HL-60 (cell line): ENCODE results near the gene RGMA.

ENCODE experiments used
- POLR2AphosphoS5 ChIP-seq: IDR thresholded peaks from 2 replicates; pipeline ENCODE4 v1.6.1; 2012; ENCODE audit warnings: low read depth
- REST ChIP-seq: IDR thresholded peaks from 2 replicates; pipeline ENCODE4 v1.6.1; 2012; ENCODE audit warnings: low read depth; ENCODE audit not compliant: insufficient replicate concordance
- SPI1 ChIP-seq: IDR thresholded peaks from 2 replicates; pipeline ENCODE4 v1.6.1; 2012; ENCODE audit warnings: low read depth, mild to moderate bottlenecking, borderline replicate concordance
- TF ChIP-seq, protein P1 (sequence below): IDR thresholded peaks from one replicate; pipeline ENCODE4 v1.5.1; 2011; ENCODE audit warnings: low read length, control low read depth, inconsistent platforms; ENCODE audit not compliant: insufficient read depth

DNA sequence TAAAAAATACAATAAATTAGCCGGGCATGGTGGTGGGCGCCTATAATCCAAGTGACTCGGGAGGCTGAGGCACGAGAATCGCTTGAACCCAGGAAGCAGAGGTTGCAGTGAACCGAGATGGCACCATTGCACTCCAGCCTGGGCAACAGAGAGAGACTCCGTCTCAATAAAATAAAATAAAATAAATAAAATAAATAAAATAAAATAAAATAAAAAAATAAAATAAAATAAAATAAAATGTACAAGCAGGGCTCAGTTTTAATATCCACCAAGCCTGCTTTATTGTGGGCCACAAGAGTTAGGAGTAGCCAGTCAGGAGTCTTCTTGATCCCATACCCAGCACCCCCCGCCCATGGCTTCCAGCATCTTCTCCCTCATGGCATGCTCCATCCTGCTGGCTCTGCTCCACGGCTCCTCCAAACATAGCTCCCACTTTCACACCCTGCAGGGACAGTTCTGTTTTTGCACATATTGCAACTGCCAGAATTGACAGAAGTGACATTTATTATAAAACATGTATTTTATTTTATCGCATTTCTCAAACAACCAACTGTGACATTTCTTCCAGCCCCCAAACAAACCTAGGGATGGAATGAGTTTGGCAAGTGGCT is 42.6 kb upstream of the RGMA start:
- TF ChIP-seq SPI1 (no peak), REST (no peak), POLR2AphosphoS5 (no peak)
- TF ChIP-seq, protein P1, sequence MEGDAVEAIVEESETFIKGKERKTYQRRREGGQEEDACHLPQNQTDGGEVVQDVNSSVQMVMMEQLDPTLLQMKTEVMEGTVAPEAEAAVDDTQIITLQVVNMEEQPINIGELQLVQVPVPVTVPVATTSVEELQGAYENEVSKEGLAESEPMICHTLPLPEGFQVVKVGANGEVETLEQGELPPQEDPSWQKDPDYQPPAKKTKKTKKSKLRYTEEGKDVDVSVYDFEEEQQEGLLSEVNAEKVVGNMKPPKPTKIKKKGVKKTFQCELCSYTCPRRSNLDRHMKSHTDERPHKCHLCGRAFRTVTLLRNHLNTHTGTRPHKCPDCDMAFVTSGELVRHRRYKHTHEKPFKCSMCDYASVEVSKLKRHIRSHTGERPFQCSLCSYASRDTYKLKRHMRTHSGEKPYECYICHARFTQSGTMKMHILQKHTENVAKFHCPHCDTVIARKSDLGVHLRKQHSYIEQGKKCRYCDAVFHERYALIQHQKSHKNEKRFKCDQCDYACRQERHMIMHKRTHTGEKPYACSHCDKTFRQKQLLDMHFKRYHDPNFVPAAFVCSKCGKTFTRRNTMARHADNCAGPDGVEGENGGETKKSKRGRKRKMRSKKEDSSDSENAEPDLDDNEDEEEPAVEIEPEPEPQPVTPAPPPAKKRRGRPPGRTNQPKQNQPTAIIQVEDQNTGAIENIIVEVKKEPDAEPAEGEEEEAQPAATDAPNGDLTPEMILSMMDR, result no peak
